GM20000 (cell line): ENCODE data around the gene SSNA1.

Experiments used
- DNase-seq: peaks from one replicate; pipeline ENCODE4 v3.0.0; 2012; ENCODE audit warnings: low spot score
- TF ChIP-seq, protein P1 (sequence below): IDR thresholded peaks from 2 replicates; pipeline ENCODE4 v1.5.1; 2012; ENCODE audit warnings: mild to moderate bottlenecking, control low read depth; ENCODE audit errors: extremely low read depth, missing control alignments

SSNA1 gene

GRCh38 chr9:137141976-137142936 lies 46.2 kb upstream of the SSNA1 start:
- TF ChIP-seq, protein P1, sequence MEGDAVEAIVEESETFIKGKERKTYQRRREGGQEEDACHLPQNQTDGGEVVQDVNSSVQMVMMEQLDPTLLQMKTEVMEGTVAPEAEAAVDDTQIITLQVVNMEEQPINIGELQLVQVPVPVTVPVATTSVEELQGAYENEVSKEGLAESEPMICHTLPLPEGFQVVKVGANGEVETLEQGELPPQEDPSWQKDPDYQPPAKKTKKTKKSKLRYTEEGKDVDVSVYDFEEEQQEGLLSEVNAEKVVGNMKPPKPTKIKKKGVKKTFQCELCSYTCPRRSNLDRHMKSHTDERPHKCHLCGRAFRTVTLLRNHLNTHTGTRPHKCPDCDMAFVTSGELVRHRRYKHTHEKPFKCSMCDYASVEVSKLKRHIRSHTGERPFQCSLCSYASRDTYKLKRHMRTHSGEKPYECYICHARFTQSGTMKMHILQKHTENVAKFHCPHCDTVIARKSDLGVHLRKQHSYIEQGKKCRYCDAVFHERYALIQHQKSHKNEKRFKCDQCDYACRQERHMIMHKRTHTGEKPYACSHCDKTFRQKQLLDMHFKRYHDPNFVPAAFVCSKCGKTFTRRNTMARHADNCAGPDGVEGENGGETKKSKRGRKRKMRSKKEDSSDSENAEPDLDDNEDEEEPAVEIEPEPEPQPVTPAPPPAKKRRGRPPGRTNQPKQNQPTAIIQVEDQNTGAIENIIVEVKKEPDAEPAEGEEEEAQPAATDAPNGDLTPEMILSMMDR, result no peak

DNA sequence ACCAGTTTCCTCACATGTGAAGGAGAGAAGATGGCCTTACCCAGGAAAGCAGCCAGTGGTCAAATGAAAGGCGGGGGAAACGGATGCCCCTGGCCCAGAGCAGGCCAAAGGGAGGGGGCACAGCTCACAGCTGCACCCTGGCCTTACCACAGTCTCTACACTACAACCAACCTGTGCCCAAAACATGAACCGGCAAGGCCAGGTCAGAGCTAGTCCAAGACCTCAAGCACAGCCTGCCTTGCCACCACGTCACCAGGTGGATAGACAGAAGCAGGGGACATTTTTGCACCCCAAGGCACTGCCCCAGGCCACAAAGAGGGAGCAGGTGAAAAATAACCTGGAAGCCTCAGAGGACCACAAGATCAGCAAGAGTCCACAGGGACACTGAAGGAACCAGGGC lies 45.0 kb upstream of the SSNA1 start:
- TF ChIP-seq, protein P1, result no peak
- DNase-seq, result no peak

More at GRCh38 chr9:137141976-137142936, 46.2 kb upstream of the SSNA1 start:
- DNase-seq, result no peak

- no peak for DNase-seq
Observed at GRCh38 chr9:137145731-137146526, 42.5 kb upstream of the SSNA1 start.

DNA sequence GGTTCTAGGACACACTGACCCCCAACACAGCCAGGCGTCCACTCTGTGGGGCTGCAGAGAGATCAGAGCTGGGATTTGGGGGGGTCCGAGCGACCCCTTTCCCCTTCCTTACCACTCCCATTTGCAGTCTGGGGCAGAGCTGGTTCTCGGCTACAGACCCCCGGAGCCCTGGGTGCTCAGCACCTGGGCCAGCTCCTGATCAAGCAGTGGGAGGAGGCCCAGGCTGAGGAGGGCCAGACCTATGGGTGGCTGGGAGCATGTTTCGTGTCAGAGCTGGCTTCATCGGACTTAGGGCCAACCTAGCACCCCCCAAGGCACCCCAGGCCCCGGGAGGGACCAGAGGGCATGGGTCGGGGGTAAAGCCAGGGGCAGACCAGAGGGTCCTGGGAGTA lies 42.0 kb upstream of the SSNA1 start:
- DNase-seq, result no peak
- TF ChIP-seq, protein P1, result no peak

More at GRCh38 chr9:137145731-137146526, 42.5 kb upstream of the SSNA1 start:
- TF ChIP-seq, protein P1, result no peak

DNA sequence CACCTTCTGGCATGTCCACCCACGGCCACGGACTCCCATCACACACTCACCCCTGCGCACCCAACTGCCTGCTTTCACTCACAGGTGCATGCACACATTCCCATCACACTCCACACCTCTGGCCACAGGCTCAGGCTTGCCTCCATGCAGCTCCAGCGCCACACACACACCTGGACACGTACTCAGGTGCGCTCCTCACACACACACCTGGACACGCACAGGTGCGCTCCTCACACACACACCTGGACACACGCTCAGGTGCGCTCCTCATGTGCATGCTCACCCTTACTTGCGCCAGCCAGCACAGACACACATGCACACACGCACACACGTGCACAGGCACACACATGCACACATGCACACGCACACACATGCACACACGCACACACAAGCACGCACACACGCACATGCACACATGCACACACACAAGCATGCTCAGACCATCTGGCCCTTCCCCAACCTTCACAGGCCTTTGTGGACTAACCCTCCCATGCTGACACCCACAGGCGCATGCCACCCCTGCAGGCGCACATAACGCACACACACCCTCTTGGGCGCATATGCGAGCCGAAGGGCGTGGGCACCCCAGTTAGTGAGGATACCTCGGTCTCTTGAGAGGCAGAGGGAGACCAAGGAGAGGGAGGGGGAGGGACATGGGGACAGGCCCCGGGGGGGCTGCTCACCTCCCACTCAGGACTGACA lies 41.2 kb upstream of the SSNA1 start:
- DNase-seq, result no peak
- TF ChIP-seq, protein P1, result no peak

GRCh38 chr9:137147793-137148160 lies 40.7 kb upstream of the SSNA1 start:
- TF ChIP-seq, protein P1, result no peak

More at GRCh38 chr9:137147793-137148160, 40.7 kb upstream of the SSNA1 start:
- no peak for DNase-seq
